Measurements from ENCODE around the gene PDZRN4.

The PDZRN4 gene

DNA sequence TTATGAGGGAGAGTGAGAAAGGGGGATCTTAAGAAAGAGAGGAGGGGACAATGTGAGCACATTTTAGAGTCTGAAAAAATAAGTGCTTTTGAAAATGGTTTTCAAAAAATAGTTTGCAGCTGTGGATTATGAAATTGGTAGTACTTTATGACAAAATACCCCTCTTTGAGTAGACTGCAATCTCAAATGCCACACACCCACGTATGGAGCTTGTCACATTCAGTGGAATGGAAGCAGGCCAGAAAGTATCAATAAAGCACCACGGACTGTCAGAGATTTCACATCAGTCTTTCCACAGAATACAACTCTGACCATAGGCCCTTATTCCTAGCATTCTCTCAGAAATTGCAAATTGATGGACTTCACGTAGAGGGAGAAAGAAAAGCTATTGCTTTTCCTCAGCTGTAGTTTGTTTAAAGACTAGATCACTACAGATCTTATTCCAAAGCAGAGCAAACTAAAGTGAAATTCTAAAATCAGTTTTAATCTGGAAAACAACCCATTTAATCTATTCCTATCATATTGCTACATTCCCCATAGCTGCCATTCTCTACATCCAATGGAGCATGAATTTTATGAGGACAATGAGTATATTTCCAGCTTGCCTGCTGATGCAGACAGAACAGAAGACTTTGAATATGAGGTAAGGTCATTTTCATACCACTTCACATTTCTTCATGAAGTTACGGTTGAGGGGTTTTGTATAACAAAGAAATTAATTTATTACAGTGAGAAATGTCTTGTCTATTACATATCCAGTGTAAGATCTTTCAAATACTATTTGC, 321.3 kb downstream of the PDZRN4 start:
- no peak for DNase-seq (ENCODE audit: low spot score)
- TF ChIP-seq, protein P1, sequence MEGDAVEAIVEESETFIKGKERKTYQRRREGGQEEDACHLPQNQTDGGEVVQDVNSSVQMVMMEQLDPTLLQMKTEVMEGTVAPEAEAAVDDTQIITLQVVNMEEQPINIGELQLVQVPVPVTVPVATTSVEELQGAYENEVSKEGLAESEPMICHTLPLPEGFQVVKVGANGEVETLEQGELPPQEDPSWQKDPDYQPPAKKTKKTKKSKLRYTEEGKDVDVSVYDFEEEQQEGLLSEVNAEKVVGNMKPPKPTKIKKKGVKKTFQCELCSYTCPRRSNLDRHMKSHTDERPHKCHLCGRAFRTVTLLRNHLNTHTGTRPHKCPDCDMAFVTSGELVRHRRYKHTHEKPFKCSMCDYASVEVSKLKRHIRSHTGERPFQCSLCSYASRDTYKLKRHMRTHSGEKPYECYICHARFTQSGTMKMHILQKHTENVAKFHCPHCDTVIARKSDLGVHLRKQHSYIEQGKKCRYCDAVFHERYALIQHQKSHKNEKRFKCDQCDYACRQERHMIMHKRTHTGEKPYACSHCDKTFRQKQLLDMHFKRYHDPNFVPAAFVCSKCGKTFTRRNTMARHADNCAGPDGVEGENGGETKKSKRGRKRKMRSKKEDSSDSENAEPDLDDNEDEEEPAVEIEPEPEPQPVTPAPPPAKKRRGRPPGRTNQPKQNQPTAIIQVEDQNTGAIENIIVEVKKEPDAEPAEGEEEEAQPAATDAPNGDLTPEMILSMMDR (IDR thresholded peaks at IDR 0.05; ENCODE audit: borderline replicate concordance, control extremely low read depth, extremely low read depth, insufficient read depth, missing control alignments): no peak
- in situ Hi-C loops (cut with MboI; ENCODE audit: low sequenced_read_pairs, unreplicated experiment): no loop called here

DNA sequence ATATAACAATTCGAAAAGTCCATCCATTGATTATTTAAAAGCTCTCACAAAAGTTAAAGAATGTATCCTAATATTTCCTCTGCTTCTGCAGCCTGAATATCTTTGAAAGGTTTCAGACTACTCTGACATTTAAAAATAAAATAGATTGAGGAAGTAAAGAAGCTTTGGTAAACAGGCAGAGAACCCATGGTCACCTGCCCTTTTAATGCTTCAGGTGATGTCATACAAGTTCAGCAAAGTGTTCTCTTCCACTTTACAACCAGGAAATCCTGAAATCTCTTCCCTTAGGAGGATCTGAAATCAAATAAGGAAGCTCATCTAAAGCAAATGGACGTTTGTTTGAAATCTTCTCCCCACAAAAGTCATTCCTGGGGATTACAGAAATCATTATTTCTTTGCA, 322.4 kb downstream of the PDZRN4 start:
- in situ Hi-C loops (cut with MboI; ENCODE audit: low sequenced_read_pairs, unreplicated experiment): no loop called here
- TF ChIP-seq, protein P1 (IDR thresholded peaks at IDR 0.05; ENCODE audit: borderline replicate concordance, control extremely low read depth, extremely low read depth, insufficient read depth, missing control alignments): no peak
- DNase-seq (ENCODE audit: low spot score): no peak

DNA sequence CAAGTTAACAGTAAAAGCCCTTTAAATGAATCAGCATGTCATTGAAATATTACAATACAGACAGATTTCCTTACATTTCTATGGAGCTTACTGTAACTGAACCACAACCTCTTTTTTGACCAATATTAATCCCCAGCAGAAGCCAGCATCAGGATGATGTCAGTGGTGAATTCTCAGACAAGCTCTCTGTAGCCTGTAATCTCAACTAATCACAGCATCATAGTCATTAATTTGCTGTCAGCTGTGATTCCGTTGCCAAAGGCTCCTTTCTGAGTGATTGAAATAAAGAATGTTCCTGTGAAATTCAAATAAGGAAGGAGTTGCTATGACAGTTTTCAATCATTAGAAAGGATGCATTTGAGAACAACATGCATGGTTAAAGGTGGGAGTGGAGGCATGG, 323.1 kb downstream of the PDZRN4 start:
- DNase-seq (ENCODE audit: low spot score): no peak
- in situ Hi-C loops (cut with MboI; ENCODE audit: low sequenced_read_pairs, unreplicated experiment): no loop called here
- TF ChIP-seq, protein P1 (IDR thresholded peaks at IDR 0.05; ENCODE audit: borderline replicate concordance, control extremely low read depth, extremely low read depth, insufficient read depth, missing control alignments): no peak

DNA sequence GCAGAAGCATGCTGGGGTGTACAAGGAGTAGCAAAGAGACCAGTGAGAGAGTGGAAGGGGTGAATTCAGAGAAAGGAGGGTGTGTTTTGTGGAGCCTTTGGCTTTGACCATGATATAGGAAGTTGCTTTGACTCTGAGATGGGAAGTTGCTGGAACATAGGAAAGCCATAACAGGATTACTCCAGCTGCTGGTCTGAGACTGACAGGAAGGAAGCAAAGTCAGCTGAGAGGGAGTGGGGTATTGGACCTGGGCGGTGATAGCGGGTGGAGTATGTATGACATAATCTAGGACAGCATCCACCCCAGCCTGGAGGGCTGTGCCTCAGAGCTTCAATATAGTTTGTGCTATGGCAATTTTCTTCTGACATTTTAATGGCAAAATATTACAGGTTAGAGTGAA, 324.4 kb downstream of the PDZRN4 start:
- DNase-seq (ENCODE audit: low spot score): no peak
- TF ChIP-seq, protein P1 (IDR thresholded peaks at IDR 0.05; ENCODE audit: borderline replicate concordance, control extremely low read depth, extremely low read depth, insufficient read depth, missing control alignments): no peak
- in situ Hi-C loops (cut with MboI; ENCODE audit: low sequenced_read_pairs, unreplicated experiment): no loop called here

DNA sequence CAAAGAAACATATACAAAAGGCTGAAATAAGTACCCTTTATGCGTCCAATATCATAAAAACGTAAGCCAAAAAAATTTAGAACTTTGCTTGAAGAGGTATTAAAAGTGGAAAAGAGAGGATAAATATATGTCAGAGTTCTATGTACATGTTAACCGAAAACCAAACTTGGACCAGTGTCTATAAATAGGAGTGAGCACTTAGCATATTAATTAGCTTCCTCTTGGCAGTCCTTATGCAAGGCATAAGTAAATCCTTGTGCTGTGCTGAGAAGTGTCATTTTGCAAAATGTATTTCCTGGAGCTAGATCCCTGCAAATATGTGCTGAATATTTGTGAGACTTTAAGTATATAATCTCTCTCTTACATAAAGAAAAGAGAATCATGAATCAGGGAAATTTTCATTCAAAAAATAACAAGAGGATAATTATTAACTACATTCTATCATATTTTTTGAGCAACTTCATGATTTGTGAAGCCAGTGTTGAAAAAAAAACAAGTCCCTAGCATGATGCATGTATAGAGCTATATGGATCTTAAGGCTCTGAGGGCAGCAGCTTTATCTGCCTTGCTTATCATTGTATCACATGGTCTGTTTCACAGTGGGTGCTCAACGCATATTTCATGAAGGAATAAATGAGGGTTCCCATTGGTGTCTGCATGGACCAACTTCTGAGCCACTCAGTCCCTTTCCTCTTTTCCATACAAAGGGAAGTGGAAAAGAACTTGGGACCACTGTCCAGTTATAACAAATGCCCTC, 326.1 kb downstream of the PDZRN4 start:
- DNase-seq (ENCODE audit: low spot score): no peak
- in situ Hi-C loops (cut with MboI; ENCODE audit: low sequenced_read_pairs, unreplicated experiment): no loop called here
- TF ChIP-seq, protein P1 (IDR thresholded peaks at IDR 0.05; ENCODE audit: borderline replicate concordance, control extremely low read depth, extremely low read depth, insufficient read depth, missing control alignments): no peak

DNA sequence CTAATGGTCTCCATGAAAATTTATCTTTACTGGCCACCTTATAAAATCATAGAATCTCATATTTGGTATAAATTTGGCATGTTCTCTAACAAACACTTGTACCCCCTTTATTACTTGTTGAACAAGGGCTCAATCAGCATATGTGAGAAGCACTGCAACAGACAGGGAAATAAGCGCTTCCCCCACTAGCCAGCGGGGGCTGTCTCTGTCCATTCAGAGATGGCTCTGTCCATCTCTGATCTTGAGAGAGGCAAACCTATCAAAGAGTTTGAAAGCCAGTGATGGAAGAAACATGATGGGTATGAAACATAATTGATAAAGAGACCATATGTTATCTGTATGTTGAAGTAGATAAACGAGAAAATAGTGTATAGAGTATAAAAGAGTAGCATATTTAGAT, 326.8 kb downstream of the PDZRN4 start:
- DNase-seq (ENCODE audit: low spot score): no peak
- TF ChIP-seq, protein P1 (IDR thresholded peaks at IDR 0.05; ENCODE audit: borderline replicate concordance, control extremely low read depth, extremely low read depth, insufficient read depth, missing control alignments): no peak
- in situ Hi-C loops (cut with MboI; ENCODE audit: low sequenced_read_pairs, unreplicated experiment): no loop called here
